GM19193 (cell line): Measurements from ENCODE around the gene MRPL20.
A peak's percentile ranks its signal among the peaks of the same experiment; 100 is the strongest.

ENCODE experiments used
- POLR2A ChIP-seq: IDR thresholded peaks from 4 replicates; pipeline ENCODE4 v1.6.1; 2011; ENCODE audit not compliant: insufficient read depth, insufficient read length; ENCODE audit errors: extremely low read depth

MRPL20 gene

DNA sequence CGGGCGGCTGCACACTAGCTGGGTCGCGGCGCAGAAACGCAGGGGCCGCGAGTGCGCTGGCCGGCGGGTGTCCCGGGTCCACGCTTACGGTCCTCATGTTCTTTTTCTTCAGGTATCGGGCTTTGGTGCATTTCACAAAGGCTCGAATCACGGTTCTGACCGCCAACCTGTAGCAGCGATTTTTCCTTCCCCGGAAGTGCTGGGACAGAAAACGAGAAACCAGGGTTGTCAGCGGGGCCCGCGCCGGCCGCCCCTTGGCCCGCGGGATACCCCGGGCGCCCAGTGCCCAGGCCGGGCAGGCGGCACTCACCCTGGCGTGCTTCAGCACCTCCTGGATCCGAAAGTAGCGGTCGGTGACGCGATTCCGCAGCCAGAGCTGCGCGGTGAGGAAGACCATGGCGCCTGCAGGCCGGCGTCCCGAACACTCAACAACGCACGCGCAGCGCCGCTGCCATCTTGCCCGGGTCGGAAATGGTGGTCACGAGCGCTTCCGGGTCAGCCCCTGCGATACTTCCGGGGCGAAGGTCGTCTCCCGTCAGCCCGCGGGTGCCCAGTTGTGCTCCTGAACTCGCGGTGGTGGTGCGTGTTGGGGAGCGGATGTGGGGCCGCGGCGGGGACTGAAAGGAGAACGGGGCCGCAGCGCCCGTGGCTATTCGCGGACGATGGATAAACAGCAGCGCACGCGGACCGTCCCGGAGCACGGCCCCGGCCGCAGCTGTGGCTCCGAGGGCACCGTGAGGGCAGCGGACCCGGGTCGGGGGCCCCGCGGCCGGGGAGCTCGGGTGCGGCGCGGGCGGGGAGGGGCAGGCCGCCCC, at the start of gene MRPL20:
TSS of gene MRPL20 (minus strand) at position 473 of the 815 bp plus-strand sequence. CDS start at position 397, 76 bp downstream.
- TF ChIP-seq POLR2A = peak; percentile 92

DNA sequence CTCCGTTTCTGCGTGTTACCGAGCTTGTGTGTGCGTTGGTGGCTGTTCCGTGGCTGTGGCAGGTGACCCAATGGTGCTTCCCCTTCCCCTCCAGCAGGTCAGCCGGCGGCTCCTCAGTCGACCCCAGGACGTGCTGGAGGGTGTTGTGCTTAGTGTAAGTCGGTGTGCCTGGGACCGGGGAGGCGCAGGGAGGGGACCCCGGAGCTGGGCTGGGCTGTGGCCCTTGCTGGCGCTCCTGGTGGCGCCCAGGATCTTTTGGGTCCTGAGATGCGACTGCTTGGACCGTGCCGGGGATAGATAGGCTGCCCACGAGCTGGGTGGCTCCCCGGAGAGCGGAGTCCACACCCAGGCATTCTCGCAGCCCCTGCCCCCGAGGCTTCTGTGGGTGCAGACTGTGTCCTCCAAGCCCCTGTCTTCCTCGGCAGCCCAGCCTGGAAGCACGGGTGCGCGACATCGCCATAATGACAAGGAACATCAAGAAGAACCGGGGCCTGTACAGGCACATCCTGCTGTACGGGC, 48.3 kb upstream of the MRPL20 start:
- TF ChIP-seq POLR2A = no peak

DNA sequence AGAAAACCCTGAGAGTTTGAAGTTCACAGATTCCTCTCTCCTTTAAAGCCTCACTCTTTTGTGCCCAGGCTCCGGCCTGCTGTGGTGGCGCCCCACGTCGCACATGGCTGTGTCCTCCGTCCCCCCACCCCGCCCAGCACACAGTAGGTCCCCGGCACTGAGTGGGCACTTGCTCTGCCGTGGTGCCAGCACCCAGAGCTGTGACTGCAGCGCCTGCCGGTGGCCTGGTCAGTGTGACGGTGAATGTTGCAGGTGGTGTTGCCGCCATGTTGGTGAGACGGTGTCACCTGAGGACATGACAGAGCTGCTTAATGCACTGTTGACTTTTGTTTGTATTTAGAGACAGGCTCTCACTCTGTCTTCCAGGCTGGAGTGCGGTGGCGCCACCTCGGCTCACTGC, 45.8 kb upstream of the MRPL20 start:
- no peak for TF ChIP-seq POLR2A

DNA sequence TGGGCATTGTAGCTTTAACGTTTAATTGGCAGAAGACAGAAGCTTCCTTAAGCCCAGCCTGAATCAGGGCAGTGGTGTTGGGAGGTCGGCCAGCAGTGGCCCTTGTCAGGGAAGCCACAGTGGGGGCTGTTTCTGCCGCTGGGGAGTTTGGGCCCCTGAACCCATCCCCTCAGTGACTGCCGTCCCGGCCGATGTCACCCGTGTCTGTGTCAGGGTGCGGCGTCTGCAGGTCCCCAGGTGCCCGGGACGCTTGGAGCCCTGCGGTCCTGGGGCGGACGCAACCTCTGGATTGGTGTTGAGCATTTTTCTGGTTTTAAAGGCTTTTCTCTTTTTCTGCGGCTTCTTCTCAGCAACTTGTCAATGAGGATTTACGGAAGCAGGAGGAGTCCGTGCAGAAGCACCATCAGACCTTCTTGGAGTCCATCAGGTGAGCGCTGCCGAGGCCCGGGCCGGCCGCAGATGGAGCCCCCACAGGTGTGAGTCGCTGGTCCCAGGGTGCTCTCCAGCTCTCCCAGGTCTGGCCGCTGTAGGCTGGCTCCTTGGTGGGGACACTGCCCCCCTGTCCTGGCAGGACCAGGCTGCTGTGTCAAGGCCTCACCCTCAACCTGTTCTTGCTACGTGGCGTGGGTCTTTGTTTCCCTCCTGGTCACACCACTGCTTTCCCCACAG, 44.7 kb upstream of the MRPL20 start:
- no peak for TF ChIP-seq POLR2A

DNA sequence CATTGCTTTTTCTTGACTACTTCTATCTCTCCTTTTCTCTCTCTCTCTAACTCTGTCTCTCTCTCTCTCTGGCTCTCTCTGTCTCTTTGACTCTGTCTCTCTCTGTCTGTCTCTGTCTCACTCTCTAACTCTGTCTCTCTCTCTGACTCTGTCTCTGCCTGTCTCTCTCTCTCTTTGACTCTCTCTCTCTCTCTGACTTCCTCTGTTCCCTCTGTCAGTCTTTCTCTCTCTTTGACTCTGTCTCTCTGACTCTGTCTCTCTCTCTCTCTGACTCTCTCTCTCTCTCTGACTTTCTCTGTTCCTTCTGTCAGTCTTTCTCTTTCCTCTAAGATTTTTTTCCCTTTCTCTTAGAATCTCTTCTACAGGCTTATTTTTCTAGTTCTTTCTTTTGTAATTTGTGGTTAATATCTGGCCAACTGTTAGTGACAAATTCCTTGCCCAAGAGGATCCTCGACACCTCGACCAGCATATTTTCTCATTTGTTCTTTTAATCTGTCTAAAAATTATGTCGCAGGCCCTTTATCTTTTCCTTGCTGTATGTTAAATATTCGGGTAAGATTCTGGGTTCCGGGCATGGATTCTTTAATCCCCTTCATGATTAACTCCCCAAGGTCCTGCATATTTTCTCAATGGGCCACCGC, 42.1 kb upstream of the MRPL20 start, which contains the start of gene ATAD3C:
TSS of gene ATAD3C (plus strand) at position 591 of the 641 bp plus-strand sequence. CDS start 995 bp downstream, outside the sequence.
- TF ChIP-seq POLR2A = no peak

DNA sequence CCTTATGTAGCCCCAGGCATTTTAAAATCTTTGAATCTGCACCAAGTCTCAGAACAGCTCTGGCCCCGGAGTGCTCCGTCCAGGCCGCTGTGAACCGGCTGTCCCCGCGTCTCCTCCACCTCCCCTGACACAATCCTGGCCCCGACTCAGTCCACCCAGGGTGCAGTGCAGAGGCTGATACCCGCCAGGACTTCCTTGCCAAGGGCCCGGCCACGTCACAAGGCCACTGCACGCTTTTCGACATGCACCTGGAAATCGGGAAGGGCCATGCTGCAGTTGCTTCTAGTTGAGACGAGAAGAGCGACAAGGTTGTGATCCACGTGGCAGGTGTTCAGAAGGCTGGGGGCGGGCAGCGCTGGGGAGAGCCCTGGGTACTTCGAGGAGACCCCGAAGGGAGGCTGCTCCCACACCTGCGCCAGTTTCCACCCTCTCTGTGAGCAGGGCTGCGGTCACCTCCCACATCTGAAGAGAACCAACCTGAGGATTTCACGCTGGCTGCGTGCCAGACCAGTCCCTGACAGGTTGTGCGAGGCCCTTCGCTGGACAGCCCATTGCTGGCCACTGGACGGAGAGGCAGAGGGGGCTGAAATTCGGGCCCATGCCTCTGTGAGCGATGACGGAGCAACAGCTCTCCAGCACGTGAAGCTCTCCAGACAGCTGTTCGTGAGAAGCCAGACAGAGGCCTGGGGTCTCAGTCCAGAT, 35.1 kb upstream of the MRPL20 start:
- TF ChIP-seq POLR2A = no peak

DNA sequence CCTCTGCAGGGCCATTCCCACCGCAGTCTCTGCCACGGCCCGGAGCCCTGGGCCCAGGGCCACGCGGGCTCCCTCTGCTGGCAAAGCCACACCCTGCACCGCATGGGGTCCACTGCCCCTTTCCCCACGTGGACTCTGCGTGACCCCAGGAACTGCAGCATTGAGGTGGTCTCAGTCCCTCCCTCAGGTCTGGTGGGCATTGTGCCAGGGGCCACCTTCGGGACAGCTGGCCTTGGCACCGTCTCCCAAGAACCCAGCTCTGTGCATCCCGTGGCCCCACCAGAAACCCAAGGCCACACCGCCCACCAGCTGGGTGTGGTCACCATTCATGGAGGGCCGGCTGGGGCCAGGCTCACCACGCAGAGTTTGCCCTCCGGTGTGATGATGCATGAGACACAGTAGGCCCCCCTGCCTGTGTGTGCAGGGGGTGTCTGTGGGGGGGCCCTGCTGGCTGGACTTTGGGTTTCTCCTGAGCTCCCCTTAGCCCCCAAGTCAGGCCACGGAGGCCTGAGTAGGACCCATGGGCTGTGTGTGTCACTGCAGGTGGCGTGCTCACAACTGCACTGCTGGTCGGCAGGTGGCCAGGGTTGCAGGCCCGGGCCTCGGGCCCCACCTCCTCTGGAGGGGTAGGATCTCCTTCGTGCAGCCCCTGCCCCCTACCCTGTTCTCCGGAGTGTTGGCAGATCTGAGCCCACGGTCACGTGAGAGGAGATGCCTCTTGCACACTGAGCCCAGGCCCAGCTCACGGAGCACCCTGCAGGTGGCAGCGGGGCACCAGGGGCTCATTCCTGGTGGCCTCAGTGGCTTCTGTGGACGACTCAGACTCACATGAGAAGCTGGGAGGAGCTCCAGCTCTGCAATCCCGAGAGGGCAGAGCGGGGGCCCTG, 34.2 kb upstream of the MRPL20 start:
- no peak for TF ChIP-seq POLR2A

DNA sequence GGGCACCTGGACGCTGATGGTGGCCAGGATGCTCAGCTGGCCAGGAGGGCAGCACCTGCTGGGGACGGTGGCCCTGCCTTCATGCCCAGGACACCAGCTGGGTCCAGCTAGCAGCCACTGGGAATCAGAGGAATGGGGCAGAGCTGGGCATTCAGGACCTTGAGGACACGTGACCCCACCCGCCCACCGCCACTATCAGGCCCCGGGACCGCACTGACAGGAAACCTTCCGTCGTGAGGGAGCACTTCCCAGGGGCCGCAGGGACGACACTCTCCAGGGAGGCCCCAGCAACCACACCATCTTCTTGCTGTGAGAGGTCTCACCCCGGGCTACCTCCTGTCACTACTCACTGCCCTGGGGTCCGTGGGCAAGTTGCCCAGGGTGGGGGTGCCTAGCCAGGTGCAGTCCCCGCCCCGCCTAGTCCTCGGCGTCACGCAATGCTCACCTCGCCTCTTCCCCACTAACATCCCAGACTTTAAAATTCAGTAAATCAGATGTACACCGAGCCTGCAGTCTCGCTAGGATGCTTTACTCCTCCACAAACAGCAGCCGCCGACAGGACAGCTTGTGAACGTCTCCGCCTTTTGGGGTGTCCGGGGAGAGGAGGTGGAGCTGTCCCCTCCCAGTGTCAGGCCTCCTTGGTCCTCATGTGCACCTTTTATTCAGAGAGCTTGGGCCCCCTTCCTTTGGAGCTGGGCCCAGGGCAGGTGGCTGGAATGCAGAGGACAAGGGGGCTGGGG, 33.3 kb upstream of the MRPL20 start:
- TF ChIP-seq POLR2A = no peak

DNA sequence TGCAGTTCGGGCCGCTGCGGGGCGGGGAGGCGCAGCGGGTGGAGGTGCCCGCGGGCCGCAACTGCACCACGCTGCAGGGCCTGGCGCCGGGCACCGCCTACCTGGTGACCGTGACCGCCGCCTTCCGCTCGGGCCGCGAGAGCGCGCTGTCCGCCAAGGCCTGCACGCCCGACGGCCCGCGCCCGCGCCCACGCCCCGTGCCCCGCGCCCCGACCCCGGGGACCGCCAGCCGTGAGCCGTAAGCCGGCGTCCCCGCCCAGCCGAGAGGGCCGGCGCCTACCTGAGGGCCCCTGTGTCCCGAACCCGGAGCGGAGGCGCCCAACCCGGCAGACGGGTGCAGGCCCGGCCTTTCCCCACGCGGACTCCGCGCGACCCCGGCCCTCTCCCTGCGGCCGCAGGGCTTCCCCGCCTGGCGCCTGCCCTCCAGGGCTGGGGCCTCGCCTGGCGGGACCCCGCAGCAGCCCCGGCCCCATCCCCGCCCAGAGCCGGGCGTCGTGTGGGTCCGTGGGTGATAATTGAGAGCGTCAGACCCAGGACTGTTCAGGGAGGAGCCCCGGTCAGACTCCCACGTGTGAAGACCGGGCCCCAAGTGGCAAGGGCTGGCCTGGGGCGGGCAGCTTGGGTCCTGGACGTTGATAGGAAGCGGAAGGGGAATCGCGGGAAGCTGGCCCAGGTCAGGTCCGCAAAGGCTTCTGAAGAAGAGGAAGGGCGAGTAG, 32.6 kb upstream of the MRPL20 start:
- TF ChIP-seq POLR2A = no peak

DNA sequence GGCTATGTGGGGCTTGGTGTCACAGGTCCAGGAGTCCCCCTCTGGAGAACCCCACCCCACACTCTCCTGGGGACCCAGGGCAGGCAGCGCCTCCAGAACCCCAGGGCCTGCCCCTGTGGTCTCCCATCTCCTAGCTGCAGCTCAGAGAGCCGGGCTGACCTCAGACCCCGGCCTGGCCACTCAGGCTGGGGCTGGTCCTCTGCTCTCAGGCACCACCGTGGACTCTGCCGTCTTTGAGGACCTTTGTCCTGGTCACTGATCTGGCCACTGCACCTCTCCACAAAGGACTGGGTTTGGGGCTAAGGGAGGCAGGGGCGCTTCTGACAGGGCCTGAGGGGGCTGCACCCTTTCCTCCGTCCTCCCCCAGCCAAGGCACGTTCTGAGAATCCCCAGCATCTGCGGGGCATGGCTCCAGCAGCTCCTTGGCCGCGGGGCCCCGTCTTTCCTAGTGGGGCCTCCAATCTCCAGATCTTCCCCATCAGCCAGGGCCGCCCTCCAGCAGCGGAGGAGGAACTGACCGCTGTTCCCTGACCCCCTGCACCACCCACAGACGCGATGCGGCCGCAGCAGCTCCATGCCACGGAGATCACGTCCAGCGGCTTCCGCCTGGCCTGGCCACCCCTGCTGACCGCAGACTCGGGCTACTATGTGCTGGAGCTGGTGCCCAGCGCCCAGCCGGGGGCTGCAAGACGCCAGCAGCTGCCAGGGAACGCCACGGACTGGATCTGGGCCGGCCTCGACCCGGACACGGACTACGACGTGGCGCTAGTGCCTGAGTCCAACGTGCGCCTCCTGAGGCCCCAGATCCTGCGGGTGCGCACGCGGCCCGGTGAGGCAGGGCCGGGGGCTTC, 31.7 kb upstream of the MRPL20 start:
- no peak for TF ChIP-seq POLR2A

DNA sequence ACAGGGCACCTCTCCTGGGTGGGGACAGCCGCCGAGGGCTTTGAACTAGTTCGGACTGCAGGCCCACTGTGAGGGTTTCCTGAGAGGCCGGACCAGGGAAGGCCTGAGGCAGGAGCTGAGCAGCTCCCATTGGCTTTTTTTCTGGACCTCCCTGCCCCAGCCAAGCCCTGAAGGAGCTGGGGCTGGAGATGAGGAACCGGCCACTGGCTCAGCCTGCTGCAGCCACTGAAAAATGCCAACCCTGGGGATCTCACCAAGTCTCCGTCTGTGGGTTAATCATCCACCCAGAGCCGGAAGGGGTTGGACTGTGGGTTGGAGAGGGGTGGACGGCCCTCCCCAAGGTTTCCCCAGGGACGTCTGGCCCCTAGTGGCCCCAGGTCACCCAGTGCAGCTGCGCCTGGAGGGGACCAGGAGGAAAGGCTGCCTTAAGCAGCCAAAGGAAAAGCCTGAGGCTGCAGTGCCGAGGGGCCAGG, 30.8 kb upstream of the MRPL20 start:
- TF ChIP-seq POLR2A = peak; percentile 49
